Retinal pigment epithelial cell (primary cell): ENCODE data around the gene PHLDA1.

Experiments used
- DNase-seq: peaks from one replicate; pipeline ENCODE4 v3.0.0-alpha.2; 2010; ENCODE audit warnings: low read depth
- H3K4me3 ChIP-seq: 2 replicates; pipeline ENCODE4 v1.5.1; 2011; ENCODE audit warnings: mild to moderate bottlenecking, low read length, control low read depth, moderate library complexity
- CTCF ChIP-seq: conservative IDR thresholded peaks from 2 replicates; pipeline ENCODE4 v1.5.1; 2011; ENCODE audit warnings: low read depth, low read length, control low read depth, inconsistent platforms

Gene PHLDA1

GRCh38 chr12:76055393-76055792 lies 23.8 kb upstream of the PHLDA1 start:
- H3K4me3 ChIP-seq, result no peak overlapping the region
- no peak for TF ChIP-seq CTCF

GRCh38 chr12:76049575-76050251 lies 18.1 kb upstream of the PHLDA1 start:
- TF ChIP-seq CTCF, result no peak
- no peak for DNase-seq
- H3K4me3 ChIP-seq, result no peak overlapping the region

More at GRCh38 chr12:76055393-76055792, 23.8 kb upstream of the PHLDA1 start:
- no peak for DNase-seq

- no peak overlapping the region for H3K4me3 ChIP-seq
- no peak for TF ChIP-seq CTCF
- DNase-seq, result no peak
Measured at GRCh38 chr12:76047742-76048141, 16.2 kb upstream of the PHLDA1 start.

- no peak overlapping the region for H3K4me3 ChIP-seq
- TF ChIP-seq CTCF, result no peak
- DNase-seq, result no peak
Measured at GRCh38 chr12:76047060-76047459, 15.5 kb upstream of the PHLDA1 start.

GRCh38 chr12:76043377-76043776 lies 11.8 kb upstream of the PHLDA1 start:
- no peak for DNase-seq
- TF ChIP-seq CTCF, result no peak

GRCh38 chr12:76042147-76042546 lies 10.6 kb upstream of the PHLDA1 start:
- no peak for TF ChIP-seq CTCF
- no peak for DNase-seq
- no peak overlapping the region for H3K4me3 ChIP-seq

More at GRCh38 chr12:76043377-76043776, 11.8 kb upstream of the PHLDA1 start:
- H3K4me3 ChIP-seq, result no peak overlapping the region

GRCh38 chr12:76041406-76041805 lies 9.8 kb upstream of the PHLDA1 start:
- DNase-seq, result no peak
- H3K4me3 ChIP-seq, result no peak overlapping the region
- TF ChIP-seq CTCF, result no peak
